Endothelial cell of umbilical vein (primary cell): ENCODE results near the gene GRB2. TPM values are rescaled to one million over a fixed set of nuclear protein-coding genes. Genes with fewer than 3 reads are reported as not detected.
A peak's percentile ranks its signal among the peaks of the same experiment; 100 is the strongest.

Source experiments
- BruUV-seq: library from RNA; stranded (reverse); fragments of 400-500 nt; replicated peaks from 2 replicates; lab custom pipeline; 2021; lab: Mats Ljungman, UMichigan
- CTCF ChIA-PET: fragments of 300-600, 350-600 bp; sonication (Branson Sonifier 250); formaldehyde crosslinking; loops from one replicate; lab custom pipeline; 2021; ENCODE audit warnings: antibody characterized with exemption, inconsistent platforms; lab: Charles Lee
- POLR2A ChIA-PET: fragments of 300-600, 350-600 bp; sonication (Branson Sonifier 250); formaldehyde crosslinking; loops from one replicate; lab custom pipeline; 2021; ENCODE audit warnings: antibody characterized with exemption, inconsistent platforms; lab: Charles Lee
- DNase-seq: peaks from one replicate; pipeline ENCODE4 v3.0.0-alpha.2; 2011; ENCODE audit warnings: low read depth, low spot score
- FAIRE-seq: peaks from 2 replicates; lab custom pipeline; 2011; peaks lifted over from hg19 to GRCh38; lab: Jason Lieb, UNC
- H2AFZ ChIP-seq: 2 replicates; pipeline ENCODE4 v1.6.0; 2012; ENCODE audit warnings: low read depth, low read length, control low read depth, inconsistent platforms
- H3K27ac ChIP-seq: 2 replicates; pipeline ENCODE4 v1.5.1; 2011; ENCODE audit warnings: low read depth, mild to moderate bottlenecking, control low read depth, low read length, moderate library complexity; ENCODE audit not compliant: insufficient read depth
- H3K27me3 ChIP-seq, 2 experiments: 2 replicates each; pipeline versions ENCODE4 v1.6.0 to v1.6.1; 2011; ENCODE audit warnings: low read length in 2 of 2, mixed read lengths in 1 of 2; ENCODE audit not compliant: control insufficient read depth in 2 of 2, insufficient read depth in 2 of 2
- H3K36me3 ChIP-seq, 2 experiments: 2 replicates in 1 of 2; 3 replicates in 1 of 2; pipeline ENCODE4 v1.5.1; 2011; ENCODE audit warnings: low read length in 2 of 2, mild to moderate bottlenecking in 1 of 2, moderate library complexity in 1 of 2; ENCODE audit not compliant: control insufficient read depth in 2 of 2, insufficient read depth in 2 of 2; ENCODE audit errors: extremely low read depth in 1 of 2
- H3K4me1 ChIP-seq: 3 replicates; pipeline ENCODE4 v1.5.1; 2011; ENCODE audit warnings: mild to moderate bottlenecking, low read length; ENCODE audit not compliant: control insufficient read depth, insufficient read depth; ENCODE audit errors: extremely low read depth
- H3K4me2 ChIP-seq: 2 replicates; pipeline ENCODE4 v1.6.1; 2011; ENCODE audit warnings: low read length, control low read depth, mixed read lengths; ENCODE audit not compliant: insufficient read depth
- H3K4me3 ChIP-seq, 3 experiments: fragments of 200-600 bp in 1 of 3; sonication (generic), shearing (Covaris generic) in 1 of 3; replicated peaks in 1 of 3; 2 replicates each; pipeline ENCODE4 v1.5.1; 2011 to 2016; ENCODE audit warnings: control low read depth in 3 of 3, low read length in 3 of 3, mild to moderate bottlenecking in 2 of 3, inconsistent platforms in 1 of 3, low read depth in 1 of 3, moderate library complexity in 1 of 3; ENCODE audit not compliant: insufficient read depth in 1 of 3
- H3K79me2 ChIP-seq: 2 replicates; pipeline ENCODE4 v1.6.0; 2012; ENCODE audit warnings: low read length, inconsistent platforms; ENCODE audit not compliant: control insufficient read depth, insufficient read depth
- H3K9ac ChIP-seq: replicated peaks from 2 replicates; pipeline ENCODE3; 2011; ENCODE audit warnings: low read length, control low read depth; ENCODE audit not compliant: insufficient read depth; ENCODE audit errors: extremely low read depth
- H3K9me1 ChIP-seq: replicated peaks from 3 replicates; pipeline ENCODE4 v1.6.0; 2011; ENCODE audit warnings: mild to moderate bottlenecking, low read length; ENCODE audit not compliant: control insufficient read depth, insufficient read depth; ENCODE audit errors: extremely low read depth
- H3K9me3 ChIP-seq: replicated peaks from 2 replicates; pipeline ENCODE4 v1.5.1; 2012; ENCODE audit warnings: low read length, inconsistent platforms; ENCODE audit not compliant: control insufficient read depth, insufficient read depth
- H4K20me1 ChIP-seq: replicated peaks from 2 replicates; pipeline ENCODE3; 2011; ENCODE audit warnings: mild to moderate bottlenecking, low read length; ENCODE audit not compliant: control insufficient read depth, insufficient read depth; ENCODE audit errors: extremely low read depth
- CTCF ChIP-seq, 2 donors: IDR thresholded peaks; 1 replicate in 1 of 2; 2 replicates in 1 of 2; pipeline ENCODE4 v1.5.1; 2011; ENCODE audit warnings: low read length in 2 of 2, mild to moderate bottlenecking in 2 of 2, moderate library complexity in 2 of 2, control low read depth in 1 of 2, inconsistent platforms in 1 of 2, low read depth in 1 of 2; ENCODE audit not compliant: insufficient read depth in 1 of 2; ENCODE audit errors: extremely low read depth in 1 of 2
- EZH2 ChIP-seq: IDR thresholded peaks from 2 replicates; pipeline ENCODE4 v1.6.1; 2012; ENCODE audit warnings: borderline replicate concordance, low read depth, mild to moderate bottlenecking, moderate library complexity, low read length, inconsistent platforms; ENCODE audit not compliant: severe bottlenecking
- FOS ChIP-seq: IDR thresholded peaks from 2 replicates; pipeline ENCODE4 v1.6.1; 2011; ENCODE audit warnings: mild to moderate bottlenecking, low read length, moderate library complexity, borderline replicate concordance; ENCODE audit not compliant: insufficient read depth
- GATA2 ChIP-seq: IDR thresholded peaks from 2 replicates; pipeline ENCODE4 v1.7.0; 2011; ENCODE audit warnings: low read depth, mild to moderate bottlenecking, moderate library complexity, mixed read lengths, low read length; ENCODE audit not compliant: insufficient read length, insufficient read depth
- JUN ChIP-seq: IDR thresholded peaks from 2 replicates; pipeline ENCODE4 v1.6.1; 2011; ENCODE audit warnings: borderline replicate concordance, low read depth; ENCODE audit not compliant: insufficient read length, insufficient read depth
- MYC ChIP-seq: IDR thresholded peaks from one replicate; pipeline ENCODE4 v1.6.1; 2011; ENCODE audit warnings: mild to moderate bottlenecking, low read depth, low read length
- POLR2A ChIP-seq: IDR thresholded peaks from 2 replicates; pipeline ENCODE4 v1.6.1; 2012; ENCODE audit warnings: low read depth, mild to moderate bottlenecking, control low read depth, low read length
- POLR2AphosphoS5 ChIP-seq: IDR thresholded peaks from 2 replicates; pipeline ENCODE4 v1.6.1; 2012; ENCODE audit warnings: low read depth, mild to moderate bottlenecking, control low read depth, low read length, moderate library complexity; ENCODE audit not compliant: insufficient read depth
- dilution Hi-C: fragments of 300-500 bp; cut with MboI; formaldehyde crosslinking; loops from one replicate; pipeline ENCODE4 v1.15.0; 2019; ENCODE audit warnings: low sequenced_read_pairs; ENCODE audit not compliant: extremely low pct_ligation_motif_present
- intact Hi-C: fragments of 100-400 bp; cut with micrococcal nuclease; formaldehyde crosslinking; loops from one replicate; pipeline ENCODE4 v1.10.0; 2022
- polyA plus RNA-seq, 4 experiments: library from polyadenylated mRNA; depleted of rRNA in 3 of 4; stranded (reverse) in 3 of 4; unstranded in 1 of 4; fragments of >200 nt; gene quantifications; 2 replicates each; pipeline versions ENCODE4 v1.2.1 to v1.2.3, GENCODE V29; 2011 to 2012; ENCODE audit warnings: missing spikeins in 1 of 4
- total RNA-seq: library from RNA; stranded (reverse); gene quantifications from 2 replicates; pipeline ENCODE4 v1.2.3, GENCODE V29; 2021
- TF ChIP-seq, protein P1 (sequence below): IDR thresholded peaks from 2 replicates; pipeline ENCODE4 v1.6.1; 2011; ENCODE audit not compliant: insufficient read depth, insufficient read length

The GRB2 gene
- total and polyA plus RNA-seq, 2 donors (not counting 3 experiments of a cell fraction or from before 2014, with no cell fraction given): 51.5 to 93.9 TPM

GRCh38 chr17:75397217-75397616 lies 8.3 kb downstream of the GRB2 start:
- Histone ChIP-seq H3K9ac (no peak overlapping the region), H4K20me1 (peaks cover 5% of the 10 kb centered on the region), H3K9me1 (no peaks in the 10 kb centered on the region), H3K79me2 (peaks cover 94% of the 10 kb centered on the region), H3K4me3 (no peak overlapping the region), H3K27ac (no peak overlapping the region), H3K36me3 (no peaks in the 10 kb centered on the region), H3K4me2 (no peak overlapping the region), H2AFZ (no peak overlapping the region), H3K27me3 (no peaks in the 10 kb centered on the region), H3K9me3 (no peaks in the 10 kb centered on the region), H3K4me1 (peaks cover 24% of the 10 kb centered on the region)
- DNase-seq: no peak
- peak; percentile 24 for FAIRE-seq
- TF ChIP-seq MYC (no peak), FOS (no peak), EZH2 (no peak), CTCF (IDR thresholded peaks at IDR 0.05; ENCODE audit: extremely low read depth in 1 of 2, insufficient read depth in 1 of 2, low read depth in 1 of 2, low read length in 2 of 2) (no peak), JUN (no peak), POLR2A (no peak), GATA2 (no peak), POLR2AphosphoS5 (no peak)
- TF ChIP-seq, protein P1, sequence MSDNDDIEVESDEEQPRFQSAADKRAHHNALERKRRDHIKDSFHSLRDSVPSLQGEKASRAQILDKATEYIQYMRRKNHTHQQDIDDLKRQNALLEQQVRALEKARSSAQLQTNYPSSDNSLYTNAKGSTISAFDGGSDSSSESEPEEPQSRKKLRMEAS: no peak
- ChIA-PET POLR2A (no interaction called here), CTCF (interaction anchor here (0.9 to 6.9 kb wide), 5 partner anchors 15 to 126 kb away, joined by 3 to 71 read pairs (median 3); partner anchors contain the start of gene MIF4GD)
- dilution Hi-C loops (no loop called here), intact Hi-C loops (no loop called here)
- no TSS peak for BruUV-seq
